HuH-7 (cell line): Measurements from ENCODE around the gene SEMA3F.

Experiments used
- DNase-seq: peaks from one replicate; pipeline ENCODE4 v3.0.0; 2011; ENCODE audit warnings: low spot score

The SEMA3F gene

DNA sequence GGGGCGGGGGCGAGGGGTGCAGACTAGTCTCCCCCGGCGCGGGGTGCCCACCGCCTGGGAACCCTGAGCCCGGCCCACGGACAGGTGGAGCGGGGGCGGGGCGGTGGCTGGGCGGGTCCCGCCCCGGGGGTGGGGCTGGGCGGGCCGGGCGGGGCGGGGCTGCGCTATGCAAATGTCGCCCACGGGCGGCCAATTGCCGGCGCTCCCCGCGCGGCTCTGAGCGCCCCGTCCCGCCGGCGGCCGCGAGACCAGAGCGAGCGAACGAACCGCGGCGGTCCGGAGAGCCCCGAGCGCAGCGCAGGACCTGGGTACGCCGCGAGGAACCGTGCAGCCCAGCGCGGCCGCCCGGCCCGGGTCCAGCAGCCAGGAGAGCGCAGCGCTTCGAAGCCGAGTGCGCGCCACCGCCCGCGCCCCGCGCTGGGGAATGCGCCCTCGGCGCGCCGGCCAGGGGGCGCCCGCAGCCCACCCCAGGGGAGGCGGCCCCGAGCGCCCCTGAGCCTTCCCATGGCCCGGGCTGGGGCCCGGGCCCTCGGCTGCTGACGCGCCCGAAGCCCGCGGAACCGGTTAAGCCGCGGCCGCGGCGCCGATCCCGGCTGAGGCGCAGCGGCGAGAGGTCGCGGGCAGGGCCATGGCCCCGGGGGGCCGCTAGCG is at the start of gene SEMA3F:
TSS of gene SEMA3F (plus strand) at position 485 of the 651 bp plus-strand sequence. CDS start 4,299 bp downstream, outside the sequence.
- DNase-seq: peak; percentile 85

DNA sequence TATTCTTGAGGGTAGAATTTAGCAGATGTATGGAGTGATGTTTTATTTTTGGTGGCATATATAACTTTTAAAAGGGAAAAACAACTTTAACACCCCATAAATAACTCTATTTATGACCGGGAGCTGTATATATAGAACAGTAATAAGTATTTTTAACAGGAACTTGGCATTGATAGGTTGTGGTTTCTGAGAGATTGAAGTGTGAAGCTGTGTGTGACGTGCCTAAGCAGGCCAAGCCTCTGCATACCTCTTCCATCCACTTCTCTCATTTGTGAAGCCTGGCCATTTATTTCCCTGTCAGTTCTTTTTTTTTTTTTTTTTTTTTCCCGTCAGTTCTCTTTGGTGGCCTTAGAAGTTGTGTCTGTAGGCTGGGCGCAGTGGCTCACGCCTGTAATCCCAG is 43.4 kb upstream of the SEMA3F start:
- DNase-seq: no peak

DNA sequence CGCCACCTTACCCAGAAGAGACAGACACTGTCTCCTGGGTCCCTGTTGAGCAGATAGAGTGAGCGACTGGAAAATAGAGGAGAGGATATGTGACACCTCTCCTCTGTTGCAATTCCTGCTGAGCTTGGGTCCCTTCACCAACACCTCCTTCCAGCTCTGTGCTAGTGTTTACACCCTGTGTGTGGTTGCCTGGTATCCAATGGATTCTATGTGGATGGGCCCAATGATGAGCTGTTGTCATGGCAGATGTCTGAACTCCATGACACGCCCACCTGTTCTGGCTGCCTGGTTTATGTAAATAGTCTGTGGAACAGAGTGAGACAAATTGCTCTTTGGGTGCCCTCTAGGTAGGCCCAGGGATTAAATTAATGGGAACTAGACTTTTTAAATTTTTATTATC is 42.7 kb upstream of the SEMA3F start:
- DNase-seq: no peak

DNA sequence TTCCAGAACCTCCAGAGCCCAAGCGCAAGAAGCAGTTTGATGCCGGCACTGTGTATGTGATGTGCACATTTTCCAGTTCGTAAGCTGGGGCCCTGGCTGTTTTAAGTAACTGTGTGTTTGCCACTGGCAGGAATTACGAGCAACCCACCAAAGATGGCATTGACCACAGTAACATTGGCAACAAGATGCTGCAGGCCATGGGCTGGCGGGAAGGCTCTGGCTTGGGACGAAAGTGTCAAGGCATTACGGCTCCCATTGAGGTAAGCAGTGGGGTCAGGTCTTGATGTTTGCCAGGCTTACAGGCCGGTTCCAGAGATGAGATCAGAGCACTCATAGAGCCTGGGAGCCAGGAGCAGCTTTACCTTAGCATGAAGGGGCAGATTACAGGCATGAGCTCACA is 38.0 kb upstream of the SEMA3F start:
- DNase-seq: no peak

DNA sequence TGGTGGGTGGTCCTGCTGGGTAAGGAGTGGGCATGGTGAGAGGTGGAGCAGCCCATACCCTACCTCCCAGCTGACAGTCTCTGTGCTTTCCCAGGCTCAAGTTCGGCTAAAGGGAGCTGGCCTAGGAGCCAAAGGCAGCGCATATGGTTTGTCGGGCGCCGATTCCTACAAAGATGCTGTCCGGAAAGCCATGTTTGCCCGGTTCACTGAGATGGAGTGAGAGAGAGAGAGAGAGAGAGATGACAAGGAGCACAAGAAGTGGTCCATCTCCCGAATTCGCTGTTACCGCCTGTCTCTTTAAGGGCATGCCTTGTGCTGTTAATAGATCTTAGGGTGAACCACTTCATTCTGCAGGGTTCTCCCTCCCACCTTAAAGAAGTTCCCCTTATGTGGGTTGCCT is 36.9 kb upstream of the SEMA3F start:
- no peak for DNase-seq

DNA sequence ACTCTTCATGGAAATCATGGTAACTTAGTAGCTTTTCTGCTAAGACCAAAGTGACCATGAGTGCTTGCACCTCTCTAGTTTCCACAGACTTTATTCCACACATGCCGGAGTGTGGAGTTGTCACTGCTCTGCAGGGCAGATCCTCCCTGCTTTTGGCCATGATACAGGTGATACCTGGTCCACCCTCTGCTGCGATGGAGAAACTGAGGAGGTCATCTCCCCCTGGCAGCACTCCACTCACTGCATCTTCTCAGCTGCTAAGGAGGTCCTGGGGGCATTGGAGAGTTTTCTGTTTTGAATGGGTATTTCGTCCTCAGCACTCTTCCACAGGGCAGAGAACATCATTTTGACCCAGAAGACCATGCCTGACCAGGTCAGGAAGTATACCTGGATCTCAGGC is 35.3 kb upstream of the SEMA3F start:
- DNase-seq: no peak

DNA sequence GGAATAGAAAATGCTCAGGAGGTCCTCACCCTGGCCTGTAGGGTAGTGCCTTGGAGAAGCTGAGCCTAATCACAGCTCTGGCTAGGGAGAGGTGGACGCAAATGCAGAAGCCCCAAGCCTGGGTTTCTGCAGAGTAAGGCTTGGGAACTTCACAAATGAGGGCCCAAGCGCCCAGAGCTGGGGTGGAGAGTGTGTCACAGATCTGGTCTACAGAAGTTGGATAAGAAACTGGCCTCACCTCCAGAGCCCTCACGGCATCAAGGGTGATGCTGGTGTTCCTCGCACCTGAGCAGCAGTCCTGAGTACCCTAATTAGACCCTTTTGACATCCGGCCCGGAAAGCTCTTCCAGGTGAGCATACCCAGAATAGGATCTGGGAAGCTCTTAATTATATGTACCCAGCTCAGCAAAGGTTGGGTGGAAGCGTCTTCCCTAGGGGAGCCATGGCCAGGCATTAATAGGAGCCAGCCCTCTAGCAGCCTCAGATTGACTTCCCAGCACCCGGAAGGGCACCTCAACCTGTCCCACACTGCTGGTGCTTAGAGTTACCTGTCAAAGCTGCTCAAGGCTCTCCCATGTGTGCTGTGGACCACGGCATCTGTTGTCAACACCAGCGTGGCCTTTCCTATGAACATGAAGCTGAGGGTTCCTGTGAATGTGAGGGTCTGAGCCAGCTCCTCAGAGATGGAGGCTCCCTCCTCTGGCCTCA is 34.6 kb upstream of the SEMA3F start:
- DNase-seq: no peak

DNA sequence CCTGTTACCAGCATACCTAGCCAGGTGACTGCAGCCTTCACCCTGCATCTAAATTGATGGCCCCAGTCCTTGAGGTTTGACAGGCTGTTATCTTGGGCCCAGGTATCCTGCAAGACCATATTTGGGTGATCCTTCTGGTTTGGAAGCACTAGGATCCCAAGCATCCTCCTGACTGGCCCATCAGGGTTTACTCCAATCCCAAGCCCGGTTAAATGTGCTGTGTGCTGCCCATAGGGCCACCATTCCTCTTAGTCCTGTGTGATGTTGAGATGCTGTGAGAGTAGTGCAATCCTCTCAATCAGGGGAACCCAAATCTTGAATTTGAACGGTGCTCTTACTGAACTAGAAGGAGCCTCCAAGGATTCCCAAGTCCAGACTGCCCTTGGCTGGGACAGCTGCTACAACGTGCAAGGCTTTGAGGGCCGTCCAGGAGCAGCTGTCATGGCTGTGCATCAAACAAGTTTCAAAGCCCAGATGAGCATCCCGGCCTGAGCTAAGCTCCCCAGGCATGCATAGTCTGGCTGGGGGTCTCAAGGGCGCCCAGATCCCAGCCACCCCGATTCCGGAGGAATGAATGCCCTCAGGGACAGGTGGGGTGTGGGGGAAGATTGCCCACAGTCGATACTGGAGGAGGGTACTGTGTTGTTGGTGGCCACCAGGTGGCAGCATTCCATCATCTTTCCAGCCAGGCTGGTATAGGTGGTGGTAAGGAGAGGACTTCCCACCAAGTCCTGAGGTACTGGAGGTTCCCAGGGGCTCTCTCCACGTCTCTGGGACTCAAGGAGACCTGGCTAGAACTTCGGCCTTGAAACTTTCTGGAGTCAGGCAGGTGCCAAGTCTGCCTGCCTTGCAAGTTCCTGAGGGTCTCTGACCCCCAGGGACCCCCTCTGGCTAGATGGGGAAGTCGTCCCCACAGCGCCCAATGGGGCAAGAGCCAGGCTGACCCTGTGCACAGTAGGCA is 33.8 kb upstream of the SEMA3F start:
- DNase-seq: peak; percentile 93

DNA sequence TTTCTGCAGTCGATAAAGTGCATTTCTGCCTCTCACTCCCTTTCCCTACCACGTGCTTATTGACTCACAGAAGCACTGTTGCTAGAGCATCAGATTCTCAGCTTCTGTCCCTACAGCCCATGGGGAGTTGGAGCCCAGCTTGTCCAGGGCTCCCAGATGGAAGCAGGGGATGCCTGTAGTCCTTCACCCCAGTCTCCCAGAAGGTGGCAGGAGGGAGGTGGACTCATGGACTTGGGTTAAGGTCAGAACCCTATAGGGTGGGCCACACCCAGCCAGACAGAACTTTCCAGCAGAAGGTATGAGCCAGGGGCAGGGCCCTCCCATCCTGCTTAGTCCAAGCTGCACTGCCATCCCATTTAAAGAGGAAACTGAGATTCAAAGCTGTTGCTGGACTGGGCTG is 33.1 kb upstream of the SEMA3F start:
- DNase-seq: no peak

DNA sequence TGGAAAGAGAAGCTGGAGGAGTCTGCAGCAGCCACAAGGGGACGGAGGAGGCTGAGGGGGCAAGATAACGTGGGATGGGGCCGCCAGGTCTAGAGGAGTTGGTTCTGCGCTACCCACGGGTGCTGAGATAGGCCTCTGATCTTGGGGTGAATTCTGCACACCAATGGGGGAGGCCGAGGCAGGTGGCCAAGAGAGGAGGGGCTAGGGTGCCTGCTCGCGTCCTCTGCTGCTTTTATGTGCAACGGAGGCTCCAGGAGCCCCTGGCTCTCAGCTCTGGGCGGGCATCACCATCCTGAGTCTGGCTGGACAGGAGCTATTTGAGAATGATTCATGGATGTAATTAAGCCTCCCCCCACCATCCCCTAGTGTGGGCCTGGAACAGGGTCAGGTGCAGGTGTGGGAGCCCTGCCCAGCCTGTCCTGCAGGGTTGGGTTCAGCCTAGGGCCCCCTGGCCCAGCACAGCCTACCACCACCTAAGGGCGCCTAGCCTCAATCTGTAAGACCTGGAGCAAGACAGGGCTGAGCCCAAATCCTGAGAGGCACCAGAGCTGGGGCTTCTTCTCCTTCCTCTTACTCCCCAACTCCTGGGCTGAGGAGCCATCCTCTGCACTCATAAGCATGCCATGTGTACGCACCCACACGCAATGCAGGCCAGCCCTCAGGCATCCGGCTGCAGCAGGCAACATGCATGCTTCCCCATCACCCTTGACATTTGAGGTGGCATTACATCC is 32.3 kb upstream of the SEMA3F start:
- DNase-seq: no peak

DNA sequence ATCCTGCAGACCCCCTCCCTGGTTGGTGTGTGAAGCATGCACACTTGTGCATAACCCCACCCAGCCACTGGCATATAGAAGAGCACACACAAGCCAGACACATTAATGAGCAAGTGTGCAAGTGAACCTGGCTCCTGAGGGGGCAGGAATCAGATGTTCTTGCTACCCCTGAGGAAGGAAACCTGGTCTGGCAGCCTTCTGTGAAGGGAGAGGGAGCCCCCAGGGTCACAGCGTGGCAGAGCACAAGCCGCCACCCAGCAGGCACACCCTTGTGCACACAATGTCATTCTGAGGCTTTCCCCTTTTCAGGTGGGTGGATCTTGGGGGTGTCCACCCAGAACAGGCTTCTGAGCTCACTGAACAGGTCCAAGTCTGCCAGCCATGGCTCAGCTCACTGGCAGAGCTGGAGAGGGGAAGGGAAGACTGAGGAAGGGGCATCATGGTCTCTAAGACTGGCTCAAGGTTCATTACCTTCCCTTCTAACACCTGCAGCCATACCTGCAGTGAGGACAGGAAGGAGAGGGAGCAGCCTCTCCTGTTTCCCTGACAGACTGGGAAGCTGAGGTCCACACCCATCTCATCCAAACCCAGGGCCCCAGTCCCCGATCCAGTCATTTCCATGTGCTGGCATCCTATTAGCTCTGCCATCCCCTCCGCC is 31.6 kb upstream of the SEMA3F start:
- DNase-seq: no peak

DNA sequence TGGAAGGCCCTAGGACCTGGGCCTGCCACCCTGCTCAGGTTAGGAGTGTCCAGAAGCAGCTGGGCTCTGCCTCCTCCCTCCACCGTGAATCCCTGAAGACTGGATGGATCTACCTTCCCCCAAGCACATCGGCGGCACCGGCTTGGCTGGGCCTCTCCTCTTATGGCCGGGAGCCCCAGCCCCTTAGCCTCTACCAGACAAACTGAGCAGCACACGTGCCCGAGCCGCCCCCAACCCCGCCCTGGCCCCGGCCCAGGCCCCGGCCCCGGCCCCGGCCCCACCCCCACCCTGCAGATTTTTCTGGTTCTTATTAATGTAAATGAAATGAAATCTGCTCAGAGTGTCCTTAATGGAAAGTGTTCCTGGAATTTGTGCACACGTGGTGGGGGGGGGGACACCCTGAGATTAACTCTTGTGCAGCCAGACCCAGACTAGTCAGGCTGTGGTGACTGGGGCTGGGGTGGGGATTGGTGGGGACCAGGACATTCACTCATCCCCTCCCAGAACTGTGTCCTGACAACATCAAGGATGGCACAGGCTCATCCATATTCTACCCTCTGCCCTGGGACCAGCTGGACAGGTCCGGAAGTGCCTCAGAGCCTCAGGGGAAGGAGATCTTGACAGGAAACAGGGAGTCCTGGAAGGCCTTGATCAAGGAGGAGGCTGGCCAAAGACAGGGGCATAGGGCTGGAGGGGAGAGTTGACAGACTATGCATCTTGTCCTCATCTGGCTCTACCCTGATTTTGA is 30.9 kb upstream of the SEMA3F start:
- DNase-seq: no peak

DNA sequence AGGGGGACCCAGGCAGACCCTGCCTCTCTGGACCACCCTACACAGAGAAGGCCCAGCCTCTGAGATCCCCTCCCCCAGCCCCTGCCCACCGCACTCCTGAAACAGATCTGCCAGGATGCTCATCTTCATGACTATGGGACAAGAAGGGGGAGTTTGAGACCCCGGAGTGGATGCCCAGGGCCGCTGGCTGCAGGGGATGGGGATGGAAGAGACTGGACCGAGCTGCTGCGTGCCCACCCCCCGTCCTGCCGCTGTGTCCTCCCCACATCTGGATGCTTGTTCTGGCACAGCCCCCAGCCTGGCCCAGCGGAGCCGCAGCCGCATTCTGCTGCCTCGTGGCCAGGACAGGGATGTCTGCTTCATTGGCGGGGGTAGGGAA is 30.3 kb upstream of the SEMA3F start:
- DNase-seq: no peak

DNA sequence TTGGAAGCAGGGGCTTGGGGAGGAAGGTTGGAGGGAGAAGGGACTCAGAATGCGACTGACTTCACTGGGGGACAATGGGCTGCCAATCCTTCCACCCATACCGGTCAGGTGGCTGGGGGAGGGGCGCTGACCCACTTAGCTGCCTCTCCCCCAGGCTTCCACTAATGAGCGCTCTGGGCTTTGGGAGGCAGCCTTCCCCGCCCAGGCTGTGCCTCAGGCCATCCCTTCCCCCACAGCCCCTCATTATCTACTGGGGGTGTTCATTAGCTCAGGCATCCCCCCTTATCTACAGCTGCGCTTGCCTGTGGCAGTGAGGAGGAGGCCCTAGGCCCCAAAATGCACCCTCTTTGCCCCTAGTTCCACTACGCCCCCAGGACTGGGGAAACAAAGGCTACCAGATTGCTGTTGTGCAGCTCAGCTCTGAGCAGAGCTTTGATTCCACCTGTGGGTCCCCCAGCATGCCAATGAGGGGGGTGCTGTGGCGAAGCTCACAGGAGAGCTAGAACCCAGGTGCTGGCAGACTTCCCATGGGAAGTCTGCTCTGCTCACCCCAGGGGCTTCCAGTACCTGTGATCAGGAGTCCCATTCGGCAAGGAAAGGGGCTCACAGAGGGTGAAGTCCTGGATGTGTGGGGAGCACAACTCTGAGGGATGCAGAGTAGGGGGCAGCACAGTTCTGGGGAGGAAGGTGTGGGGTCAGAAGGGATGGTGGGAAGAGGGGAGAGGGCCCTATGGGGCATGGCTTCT is 29.4 kb upstream of the SEMA3F start:
- DNase-seq: no peak

DNA sequence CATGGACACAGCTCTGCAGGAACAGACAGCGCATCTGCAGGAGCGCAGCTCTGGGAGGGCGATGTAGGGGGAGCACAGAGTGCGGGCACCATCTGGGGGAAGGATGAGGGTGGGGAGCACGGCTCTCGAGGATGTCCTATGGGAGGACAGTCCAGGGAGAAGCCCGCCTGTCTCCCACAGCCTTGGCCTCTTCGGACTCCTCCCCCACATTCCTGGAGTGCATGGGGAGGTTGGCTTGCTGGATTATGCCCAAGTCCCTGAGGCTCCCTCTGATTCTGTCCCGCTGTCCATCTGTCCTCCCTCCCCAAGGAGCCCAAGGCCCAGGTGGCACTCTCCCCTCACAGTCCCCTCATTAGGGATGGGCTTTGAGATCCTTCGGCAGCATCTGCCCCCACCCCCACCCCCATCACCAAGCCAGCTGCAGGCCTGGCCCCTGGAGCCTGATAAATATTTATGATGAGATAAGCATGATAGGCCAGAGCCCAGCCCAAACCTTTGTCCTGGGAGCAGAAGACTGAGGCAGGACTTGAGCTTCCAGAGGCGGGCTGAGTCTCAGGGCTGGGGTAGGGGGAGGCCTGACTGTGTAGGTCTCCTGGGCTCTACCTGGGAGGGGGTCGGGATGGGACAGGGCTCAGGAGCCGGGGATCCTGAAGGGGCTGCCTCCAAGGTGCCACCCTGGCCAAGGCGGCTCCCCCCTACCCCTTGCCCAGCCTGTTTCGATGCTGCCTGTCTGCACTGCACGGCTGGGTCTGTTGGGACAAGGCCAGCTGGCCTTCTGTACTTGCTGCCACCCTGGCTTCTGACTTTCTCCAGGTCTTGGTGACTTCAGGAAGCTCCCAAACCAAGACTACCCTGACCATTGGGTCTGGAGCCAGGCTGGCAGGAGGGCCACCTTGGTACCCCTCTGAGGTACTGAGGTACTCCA is 28.6 kb upstream of the SEMA3F start:
- no peak for DNase-seq

DNA sequence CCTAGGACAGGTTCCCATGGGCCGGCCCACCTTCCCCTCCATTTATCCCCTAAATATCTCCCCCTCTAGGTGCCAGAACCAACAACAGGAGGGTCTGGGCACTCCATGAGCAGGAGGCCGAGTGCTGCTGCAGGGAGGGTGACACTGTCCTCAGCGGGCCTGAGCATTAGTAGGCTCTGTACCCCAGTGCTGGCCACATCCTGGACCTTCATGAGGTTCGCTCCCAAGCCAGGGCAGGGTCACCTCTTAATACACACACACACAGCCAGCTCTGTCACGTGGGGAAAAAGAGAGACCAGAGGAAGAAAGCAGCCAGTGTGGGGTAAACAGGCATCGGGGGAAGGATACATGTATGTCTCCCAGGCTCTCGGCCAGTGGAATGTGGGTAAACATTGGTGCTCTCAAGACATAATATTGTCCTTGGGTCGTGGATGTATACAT is 27.9 kb upstream of the SEMA3F start:
- no peak for DNase-seq

DNA sequence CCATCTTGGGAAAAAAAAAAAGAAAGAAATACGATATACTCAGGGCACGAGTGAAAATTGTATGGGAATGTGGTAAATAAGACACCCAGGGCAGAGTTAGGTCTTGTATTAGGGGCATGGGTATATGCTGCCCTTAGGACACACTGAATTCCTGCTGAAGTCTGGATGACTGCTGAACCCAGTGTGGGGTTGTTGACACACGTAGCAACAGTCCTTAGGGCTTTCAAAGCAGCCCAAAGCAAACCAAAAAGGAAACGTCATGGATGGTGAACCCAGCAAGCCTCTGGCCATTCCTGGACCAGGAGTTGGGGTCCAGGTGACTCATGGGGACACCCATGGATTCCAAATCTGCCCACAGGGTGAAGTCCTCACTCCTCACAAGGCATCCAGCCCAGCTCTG is 27.1 kb upstream of the SEMA3F start:
- no peak for DNase-seq

DNA sequence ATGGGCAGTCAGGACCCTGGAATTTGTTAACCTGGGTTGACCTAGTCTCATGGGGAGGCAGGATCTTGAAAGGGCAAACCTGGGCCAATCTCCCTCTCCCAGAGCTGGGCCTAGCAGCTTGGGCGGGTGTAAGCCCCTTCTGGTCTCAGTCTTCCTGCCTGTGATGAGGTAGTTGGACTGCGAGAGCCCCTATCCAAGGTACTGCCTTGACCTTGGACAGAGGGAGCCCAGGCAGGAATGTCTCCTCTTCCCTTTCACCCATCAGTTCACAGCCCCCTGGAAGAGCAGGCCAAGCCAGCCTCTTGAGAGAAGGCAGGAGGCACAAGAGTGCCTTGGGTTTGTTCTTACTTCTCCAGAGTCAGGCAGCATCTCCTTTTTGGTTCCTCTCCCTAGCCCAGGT is 24.7 kb upstream of the SEMA3F start:
- no peak for DNase-seq
